GM13976 (cell line): Measurements from ENCODE around the gene SLC22A23.

Experiments used
- DNase-seq: peaks from one replicate; pipeline ENCODE4 v3.0.0; 2012; ENCODE audit warnings: low spot score
- CTCF ChIP-seq: IDR thresholded peaks from 2 replicates; pipeline ENCODE4 v1.5.1; 2012; ENCODE audit warnings: borderline replicate concordance, mild to moderate bottlenecking; ENCODE audit not compliant: insufficient read depth; ENCODE audit errors: extremely low read depth, missing control alignments, control extremely low read depth
- in situ Hi-C: fragments of 300-500 bp; cut with MboI; formaldehyde crosslinking; loops from one replicate; pipeline ENCODE4 v1.12.0; 2022; ENCODE audit warnings: low sequenced_read_pairs, mixed read lengths, inconsistent platforms; ENCODE audit not compliant: unreplicated experiment

Gene SLC22A23

GRCh38 chr6:3222506-3223038 lies 234.3 kb downstream of the SLC22A23 start:
- no peak for DNase-seq
- in situ Hi-C loops: no loop called here
- TF ChIP-seq CTCF: no peak

- in situ Hi-C loops: no loop called here
- no peak for DNase-seq
- no peak for TF ChIP-seq CTCF
Observed at GRCh38 chr6:3221578-3221977, 235.3 kb downstream of the SLC22A23 start.

GRCh38 chr6:3220366-3220765 lies 236.5 kb downstream of the SLC22A23 start:
- no peak for DNase-seq
- in situ Hi-C loops: no loop called here
- TF ChIP-seq CTCF: no peak
